A673 (cell line): ENCODE measurements around the gene ERICH4. TPM values are rescaled to one million over a fixed set of nuclear protein-coding genes. Genes with fewer than 3 reads are reported as not detected.
A peak's percentile ranks its signal among the peaks of the same experiment; 100 is the strongest.

Experiments
- BruUV-seq: library from RNA; stranded (reverse); fragments of 400-500 nt; replicated peaks from 2 replicates; lab custom pipeline; 2021; lab: Mats Ljungman, UMichigan
- CTCF ChIA-PET: fragments of 300-600 bp; sonication (Branson Sonifier 250); formaldehyde crosslinking; loops from one replicate; lab custom pipeline; 2022; ENCODE audit warnings: antibody characterized with exemption; lab: Charles Lee
- POLR2A ChIA-PET: fragments of 300-600 bp; sonication (Branson Sonifier 250); formaldehyde crosslinking; loops from one replicate; lab custom pipeline; 2022; ENCODE audit warnings: antibody characterized with exemption; ENCODE audit not compliant: low non-redundant PET; lab: Charles Lee
- DNase-seq: peaks from one replicate; pipeline ENCODE4 v3.0.0-alpha.2; 2015; ENCODE audit warnings: low spot score
- H3K27ac ChIP-seq: fragments of 200-600 bp; sonication (generic); 2 replicates; pipeline ENCODE4 v1.5.1; 2016; ENCODE audit warnings: mixed run types, low read depth, mild to moderate bottlenecking, mixed read lengths, antibody characterized with exemption, low read length; ENCODE audit not compliant: poor library complexity, severe bottlenecking
- H3K27me3 ChIP-seq: fragments of 200-600 bp; sonication (generic); replicated peaks from 2 replicates; pipeline ENCODE4 v1.6.1; 2017; ENCODE audit warnings: mixed run types, low read depth, mild to moderate bottlenecking, mixed read lengths, antibody characterized with exemption, low read length; ENCODE audit not compliant: insufficient read depth, poor library complexity
- H3K36me3 ChIP-seq: fragments of 200-600 bp; sonication (generic); 2 replicates; pipeline ENCODE4 v1.6.1; 2016; ENCODE audit warnings: mixed run types, mild to moderate bottlenecking, mixed read lengths, antibody characterized with exemption, low read length; ENCODE audit not compliant: insufficient read depth, poor library complexity, severe bottlenecking
- H3K4me1 ChIP-seq: fragments of 200-600 bp; sonication (generic); 2 replicates; pipeline ENCODE4 v1.6.1; 2017; ENCODE audit warnings: mixed run types, mild to moderate bottlenecking, mixed read lengths, antibody characterized with exemption, low read length; ENCODE audit not compliant: insufficient read depth, poor library complexity, severe bottlenecking
- H3K4me3 ChIP-seq: fragments of 200-600 bp; sonication (generic); 2 replicates; pipeline ENCODE4 v1.5.1; 2016; ENCODE audit warnings: low read depth, mixed run types, mild to moderate bottlenecking, mixed read lengths, low read length; ENCODE audit not compliant: poor library complexity, severe bottlenecking
- H3K9me3 ChIP-seq: fragments of 200-600 bp; sonication (generic); 2 replicates; pipeline ENCODE4 v1.6.1; 2016; ENCODE audit warnings: mixed run types, low read depth, mild to moderate bottlenecking, mixed read lengths, antibody characterized with exemption, low read length; ENCODE audit not compliant: poor library complexity, severe bottlenecking
- EZH2 ChIP-seq: fragments of 200-600 bp; sonication (generic); IDR thresholded peaks from 2 replicates; pipeline ENCODE4 v1.6.1; 2017; ENCODE audit warnings: borderline replicate concordance, low read depth, mild to moderate bottlenecking, mixed read lengths, antibody characterized with exemption, low read length; ENCODE audit not compliant: poor library complexity, severe bottlenecking
- intact Hi-C: fragments of 100-400 bp; cut with micrococcal nuclease; formaldehyde crosslinking; loops from one replicate; pipeline ENCODE4 v1.10.0; 2022; ENCODE audit not compliant: unreplicated experiment
- total RNA-seq: library from RNA; stranded (reverse); gene quantifications from 2 replicates; pipeline ENCODE4 v1.2.3, GENCODE V29; 2021
- TF ChIP-seq, protein P1 (sequence below): fragments of 300-800, 200-600 bp; sonication (generic); conservative IDR thresholded peaks from 2 replicates; pipeline ENCODE4 v1.5.1; 2017; ENCODE audit warnings: low read depth, mild to moderate bottlenecking, antibody characterized with exemption, low read length, moderate library complexity, mixed read lengths

ERICH4 gene
- total RNA-seq, 1 experiment from 2014 or later = not detected

- CTCF ChIA-PET = interaction anchor here (0.7 to 3.0 kb wide), 2 partner anchors 117 to 148 kb away, joined by 9 to 44 read pairs; no protein-coding TSS in a partner anchor
Observed at GRCh38 chr19:41447732-41448332, 4.9 kb downstream of the ERICH4 start.

DNA sequence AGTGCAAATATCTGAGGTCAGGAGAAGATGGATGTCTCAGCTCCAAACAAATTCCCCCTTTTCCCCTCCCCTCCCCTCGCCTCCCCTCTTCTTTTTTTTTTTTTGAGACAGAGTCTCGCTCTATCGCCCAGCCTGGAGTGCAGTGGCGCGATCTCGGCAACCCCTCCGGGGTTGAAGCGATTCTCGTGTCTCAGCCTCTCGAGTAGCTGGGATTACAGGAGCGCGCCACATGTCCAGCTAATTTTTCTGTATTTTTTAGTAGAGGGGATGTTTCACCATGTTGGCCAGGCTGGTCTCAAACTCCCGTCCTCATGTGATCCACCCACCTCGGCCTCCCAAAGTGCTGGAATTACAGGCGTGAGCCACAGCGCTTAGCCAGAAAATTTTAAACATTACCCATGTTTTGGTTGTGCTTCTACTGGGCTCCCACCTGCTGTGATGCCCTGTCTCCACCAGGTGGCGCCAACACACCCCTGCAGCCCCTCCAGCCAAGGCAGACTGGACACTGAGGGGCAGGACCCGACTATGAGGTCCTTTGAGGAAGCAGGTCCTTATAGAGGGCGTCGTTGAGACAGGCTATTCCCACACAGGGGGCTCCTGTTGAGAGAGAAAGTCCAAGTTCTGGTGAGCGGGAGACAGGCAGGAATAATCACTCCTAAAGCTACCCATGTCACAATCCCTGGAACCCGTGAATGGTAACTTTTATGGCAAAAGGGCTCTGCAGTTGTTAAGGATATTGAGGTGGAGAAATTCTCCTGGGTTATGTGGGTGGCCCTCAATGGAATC lies 6.3 kb downstream of the ERICH4 start:
- intact Hi-C loops = loop anchor here (1.0 to 5.0 kb wide), 3 partner anchors 114 to 298 kb away; no protein-coding TSS in a partner anchor
- Histone ChIP-seq H3K4me1 (peaks cover 6% of the 10 kb centered on the region), H3K9me3 (no peaks in the 10 kb centered on the region), H3K27me3 (no peaks in the 10 kb centered on the region), H3K4me3 (peak overlapping the region; percentile 42), H3K27ac (no peak overlapping the region), H3K36me3 (no peaks in the 10 kb centered on the region)
- POLR2A ChIA-PET = interaction anchor here (0.8 to 0.9 kb wide), 2 partner anchors 47 to 82 kb away, joined by 3 to 4 read pairs; no protein-coding TSS in a partner anchor
- peak; percentile 75 for DNase-seq
- TF ChIP-seq, protein P1, sequence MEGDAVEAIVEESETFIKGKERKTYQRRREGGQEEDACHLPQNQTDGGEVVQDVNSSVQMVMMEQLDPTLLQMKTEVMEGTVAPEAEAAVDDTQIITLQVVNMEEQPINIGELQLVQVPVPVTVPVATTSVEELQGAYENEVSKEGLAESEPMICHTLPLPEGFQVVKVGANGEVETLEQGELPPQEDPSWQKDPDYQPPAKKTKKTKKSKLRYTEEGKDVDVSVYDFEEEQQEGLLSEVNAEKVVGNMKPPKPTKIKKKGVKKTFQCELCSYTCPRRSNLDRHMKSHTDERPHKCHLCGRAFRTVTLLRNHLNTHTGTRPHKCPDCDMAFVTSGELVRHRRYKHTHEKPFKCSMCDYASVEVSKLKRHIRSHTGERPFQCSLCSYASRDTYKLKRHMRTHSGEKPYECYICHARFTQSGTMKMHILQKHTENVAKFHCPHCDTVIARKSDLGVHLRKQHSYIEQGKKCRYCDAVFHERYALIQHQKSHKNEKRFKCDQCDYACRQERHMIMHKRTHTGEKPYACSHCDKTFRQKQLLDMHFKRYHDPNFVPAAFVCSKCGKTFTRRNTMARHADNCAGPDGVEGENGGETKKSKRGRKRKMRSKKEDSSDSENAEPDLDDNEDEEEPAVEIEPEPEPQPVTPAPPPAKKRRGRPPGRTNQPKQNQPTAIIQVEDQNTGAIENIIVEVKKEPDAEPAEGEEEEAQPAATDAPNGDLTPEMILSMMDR = peak; percentile 98
- TF ChIP-seq EZH2 = no peak
- BruUV-seq = no TSS peak
- CTCF ChIA-PET = interaction anchor here (0.5 to 3.0 kb wide), 13 partner anchors 10 to 1122 kb away, joined by 3 to 44 read pairs (median 4); partner anchors contain the start of gene DMAC2

More at GRCh38 chr19:41447732-41448332, 4.9 kb downstream of the ERICH4 start:
- H3K27ac ChIP-seq = no peak overlapping the region
- no peak overlapping the region for H3K4me3 ChIP-seq
- intact Hi-C loops = loop anchor here (5.0 kb wide), 1 partner anchor 299 kb away; no protein-coding TSS in a partner anchor
- DNase-seq = no peak
- peaks cover 6% of the 10 kb centered on the region for H3K4me1 ChIP-seq
- H3K27me3 ChIP-seq = no peaks in the 10 kb centered on the region
- POLR2A ChIA-PET = interaction anchor here (0.7 kb wide), 1 partner anchor 1276 kb away, joined by 8 read pairs; no protein-coding TSS in a partner anchor
- TF ChIP-seq, protein P1 = 0 out of 2 replicates have a peak, but pooled peaks have one; percentile 21
- no peak for TF ChIP-seq EZH2
- H3K36me3 ChIP-seq = no peaks in the 10 kb centered on the region
- BruUV-seq = no TSS peak
- no peaks in the 10 kb centered on the region for H3K9me3 ChIP-seq

DNA sequence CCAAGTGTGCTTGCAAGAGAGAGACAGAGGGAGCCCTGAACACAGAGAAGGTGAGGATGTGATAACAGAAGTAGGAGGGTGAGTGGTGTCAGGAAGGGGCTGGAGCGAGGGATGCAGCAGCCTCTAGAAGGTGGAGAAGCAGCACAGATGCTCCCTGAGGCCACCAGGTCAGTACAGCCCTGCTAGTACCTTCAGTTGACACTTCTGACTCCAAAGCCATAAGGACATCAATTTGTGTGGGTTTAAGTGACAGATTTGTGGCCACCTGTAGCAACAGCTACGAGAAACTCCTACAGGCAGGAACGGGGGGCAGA lies 6.9 kb downstream of the ERICH4 start:
- no peak for DNase-seq
- no TSS peak for BruUV-seq
- POLR2A ChIA-PET = no interaction called here
- intact Hi-C loops = loop anchor here (1.0 to 5.0 kb wide), 3 partner anchors 113 to 297 kb away; no protein-coding TSS in a partner anchor
- no peak overlapping the region for H3K4me3 ChIP-seq
- no peaks in the 10 kb centered on the region for H3K9me3 ChIP-seq
- CTCF ChIA-PET = interaction anchor here (0.6 to 3.0 kb wide), 7 partner anchors 10 to 801 kb away, joined by 3 to 44 read pairs (median 6); partner anchors contain the start of gene DMAC2
- no peak for TF ChIP-seq EZH2
- TF ChIP-seq, protein P1 = no peak
- H3K27ac ChIP-seq = no peak overlapping the region
- H3K36me3 ChIP-seq = no peaks in the 10 kb centered on the region
- H3K4me1 ChIP-seq = peaks cover 6% of the 10 kb centered on the region
- H3K27me3 ChIP-seq = no peaks in the 10 kb centered on the region
